Right atrium auricular region (tissue), 2 donors: ENCODE data around the gene KCNMA1. TPM values are rescaled to one million over a fixed set of nuclear protein-coding genes. Genes with fewer than 3 reads are reported as not detected.

ENCODE experiments used
- DNase-seq: peaks from one replicate; pipeline ENCODE4 v3.0.0-alpha.2; 2019; ENCODE audit warnings: low spot score
- H3K27ac ChIP-seq, 2 donors: fragments of 200-600 bp; sonication (generic); 1 replicate in 1 of 2; 2 replicates in 1 of 2; pipeline ENCODE4 v1.5.1; 2016 to 2019
- H3K27me3 ChIP-seq, 2 donors: fragments of 200-600 bp; sonication (generic); one replicate each; pipeline versions ENCODE4 v1.5.1 to v1.6.0; 2017 to 2019
- H3K36me3 ChIP-seq: fragments of 200-600 bp; sonication (generic); one replicate; pipeline ENCODE4 v1.5.1; 2016
- H3K4me1 ChIP-seq, 2 donors: fragments of 200-600 bp; sonication (generic); one replicate each; pipeline versions ENCODE4 v1.5.1 to v1.6.0; 2017 to 2019
- H3K4me3 ChIP-seq, 2 donors: fragments of 200-600 bp; sonication (generic); 1 replicate in 1 of 2; 2 replicates in 1 of 2; pipeline ENCODE4 v1.5.1; 2017 to 2019; ENCODE audit warnings: mild to moderate bottlenecking in 1 of 2, moderate library complexity in 1 of 2
- H3K9me3 ChIP-seq, 2 donors: fragments of 200-600 bp; sonication (generic); one replicate each; pipeline ENCODE4 v1.5.1; 2019
- total RNA-seq, 2 donors: library from RNA; depleted of rRNA; stranded (reverse); fragments of >200 nt; gene quantifications; one replicate each; pipeline ENCODE4 v1.1.0, GENCODE V29; 2016
- TF ChIP-seq, protein P1 (sequence below), 2 donors: fragments of 200-600 bp; sonication (generic); IDR thresholded peaks; one replicate each; pipeline ENCODE4 v1.5.1; 2019; ENCODE audit warnings: antibody characterized with exemption in 2 of 2

KCNMA1 gene
- total RNA-seq, 2 donors from 2014 or later = 2.3 to 3.5 TPM

DNA sequence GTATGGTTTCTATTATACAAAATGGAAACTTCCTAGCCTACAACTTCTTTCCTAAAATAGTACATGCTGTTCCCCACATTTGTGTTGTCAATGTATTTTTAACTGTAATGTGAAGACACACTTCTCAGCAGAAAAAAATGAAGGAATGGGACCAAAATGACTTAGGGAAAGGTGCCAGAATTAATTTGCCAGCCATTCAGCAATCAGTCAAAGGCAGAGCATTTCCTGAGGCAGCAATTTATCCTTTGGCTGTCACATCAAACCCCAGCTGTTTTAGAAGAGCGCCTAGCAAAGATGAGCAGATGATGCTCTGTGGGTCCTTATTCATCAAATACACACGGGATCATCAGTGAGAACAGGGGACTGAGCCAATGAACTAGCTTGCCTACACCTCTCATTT lies 592.5 kb downstream of the KCNMA1 start:
- TF ChIP-seq, protein P1, sequence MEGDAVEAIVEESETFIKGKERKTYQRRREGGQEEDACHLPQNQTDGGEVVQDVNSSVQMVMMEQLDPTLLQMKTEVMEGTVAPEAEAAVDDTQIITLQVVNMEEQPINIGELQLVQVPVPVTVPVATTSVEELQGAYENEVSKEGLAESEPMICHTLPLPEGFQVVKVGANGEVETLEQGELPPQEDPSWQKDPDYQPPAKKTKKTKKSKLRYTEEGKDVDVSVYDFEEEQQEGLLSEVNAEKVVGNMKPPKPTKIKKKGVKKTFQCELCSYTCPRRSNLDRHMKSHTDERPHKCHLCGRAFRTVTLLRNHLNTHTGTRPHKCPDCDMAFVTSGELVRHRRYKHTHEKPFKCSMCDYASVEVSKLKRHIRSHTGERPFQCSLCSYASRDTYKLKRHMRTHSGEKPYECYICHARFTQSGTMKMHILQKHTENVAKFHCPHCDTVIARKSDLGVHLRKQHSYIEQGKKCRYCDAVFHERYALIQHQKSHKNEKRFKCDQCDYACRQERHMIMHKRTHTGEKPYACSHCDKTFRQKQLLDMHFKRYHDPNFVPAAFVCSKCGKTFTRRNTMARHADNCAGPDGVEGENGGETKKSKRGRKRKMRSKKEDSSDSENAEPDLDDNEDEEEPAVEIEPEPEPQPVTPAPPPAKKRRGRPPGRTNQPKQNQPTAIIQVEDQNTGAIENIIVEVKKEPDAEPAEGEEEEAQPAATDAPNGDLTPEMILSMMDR (IDR thresholded peaks at IDR 0.05) = no peak
- Histone ChIP-seq H3K9me3 (no peaks in the 10 kb centered on the region), H3K27me3 (no peaks in the 10 kb centered on the region), H3K4me1 (peaks cover 0 to 5% of the 10 kb centered on the region in 2 donors), H3K4me3 (no peak overlapping the region), H3K27ac (no peak overlapping the region), H3K36me3 (no peaks in the 10 kb centered on the region)
- no peak for DNase-seq

DNA sequence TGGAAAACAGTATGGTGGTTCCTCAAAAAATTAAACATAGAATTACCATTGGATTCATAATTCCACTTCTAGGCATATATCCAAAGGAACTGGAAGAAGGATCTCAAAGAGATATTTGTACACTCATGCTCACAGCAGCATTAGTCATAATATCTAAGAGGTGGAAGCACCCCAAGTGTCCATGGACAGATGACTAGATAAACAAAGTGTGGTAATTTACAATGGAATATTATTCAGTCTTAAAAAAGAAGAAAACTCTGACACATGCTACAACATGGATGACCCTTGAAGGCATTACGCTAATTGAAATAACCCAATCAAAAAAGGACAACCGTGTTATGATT lies 594.2 kb downstream of the KCNMA1 start:
- TF ChIP-seq, protein P1 (IDR thresholded peaks at IDR 0.05) = no peak
- Histone ChIP-seq H3K27ac (no peak overlapping the region), H3K4me3 (no peak overlapping the region), H3K9me3 (no peaks in the 10 kb centered on the region), H3K27me3 (no peaks in the 10 kb centered on the region), H3K36me3 (no peaks in the 10 kb centered on the region), H3K4me1 (peaks cover 0 to 5% of the 10 kb centered on the region in 2 donors)
- DNase-seq = no peak

DNA sequence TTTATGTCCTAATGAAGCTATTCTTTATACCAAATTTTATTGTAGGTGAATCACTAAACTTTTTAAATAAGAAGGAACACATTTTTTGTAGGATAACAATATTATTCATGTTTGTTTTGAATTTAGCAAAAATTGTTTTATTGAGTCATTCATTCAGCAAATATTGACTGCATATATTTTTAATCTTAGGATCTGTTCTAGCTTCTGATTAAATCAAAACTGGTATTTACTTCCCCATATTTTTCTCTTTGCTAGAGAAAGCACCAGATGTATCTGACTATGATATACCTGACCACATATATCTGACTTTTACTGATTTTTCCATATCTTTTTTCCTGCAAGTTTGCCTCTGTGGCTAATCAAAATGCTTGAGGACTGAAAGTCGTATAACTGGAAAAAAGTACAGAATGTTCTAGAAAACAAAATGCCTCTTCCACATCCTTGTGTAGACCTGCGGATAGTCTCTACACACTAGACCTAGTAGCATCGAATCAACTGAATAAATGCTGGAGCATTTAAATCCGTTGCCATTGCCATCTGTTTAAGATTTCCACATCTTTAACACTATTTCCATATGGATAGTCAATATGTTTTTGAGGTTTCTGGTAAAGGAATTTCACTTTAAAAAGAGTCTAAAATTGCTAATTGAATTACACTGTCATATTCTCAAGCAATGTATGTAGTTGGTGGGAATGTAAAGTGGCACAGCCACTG lies 594.7 kb downstream of the KCNMA1 start:
- no peaks in the 10 kb centered on the region for H3K27me3 ChIP-seq
- no peak overlapping the region for H3K4me3 ChIP-seq
- peaks cover 0 to 5% of the 10 kb centered on the region in 2 donors for H3K4me1 ChIP-seq
- no peak overlapping the region for H3K27ac ChIP-seq
- DNase-seq = no peak
- no peaks in the 10 kb centered on the region for H3K9me3 ChIP-seq
- H3K36me3 ChIP-seq = no peaks in the 10 kb centered on the region
- TF ChIP-seq, protein P1 (IDR thresholded peaks at IDR 0.05) = no peak

DNA sequence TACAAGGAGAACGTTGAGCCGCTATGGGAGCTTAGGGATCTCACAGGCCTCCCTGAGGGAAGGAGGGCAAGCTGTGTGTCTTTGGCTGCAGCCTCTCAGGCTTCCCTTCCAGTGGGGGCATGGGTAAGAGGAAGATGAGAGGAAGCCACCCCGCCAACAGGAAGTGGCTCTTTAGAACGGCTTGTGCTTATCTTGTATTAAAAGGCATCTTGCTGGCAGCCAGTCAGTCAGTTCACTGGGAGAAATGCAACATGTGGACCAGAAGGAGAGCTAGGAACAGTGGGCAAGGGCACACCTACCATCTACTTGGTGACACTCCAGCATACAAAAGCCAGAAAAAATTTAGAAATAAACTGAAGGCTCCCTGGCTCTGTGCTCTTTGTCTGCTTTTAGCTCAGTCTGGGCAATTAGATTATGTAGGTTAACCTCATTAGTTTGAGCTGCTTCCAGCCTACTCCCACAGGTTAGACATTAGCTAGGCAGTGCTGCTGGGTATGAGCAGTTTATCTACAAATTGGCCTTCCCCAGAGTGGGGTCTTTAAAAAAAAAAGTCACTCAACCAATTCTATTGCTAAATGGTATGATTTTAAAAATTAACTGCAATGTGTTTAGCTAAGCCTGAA lies 595.9 kb downstream of the KCNMA1 start:
- no peak for DNase-seq
- H3K4me3 ChIP-seq = no peak overlapping the region
- H3K27me3 ChIP-seq = no peaks in the 10 kb centered on the region
- H3K4me1 ChIP-seq = peaks cover 0 to 5% of the 10 kb centered on the region in 2 donors
- no peak overlapping the region for H3K27ac ChIP-seq
- no peaks in the 10 kb centered on the region for H3K36me3 ChIP-seq
- TF ChIP-seq, protein P1 (IDR thresholded peaks at IDR 0.05) = no peak
- H3K9me3 ChIP-seq = no peaks in the 10 kb centered on the region

DNA sequence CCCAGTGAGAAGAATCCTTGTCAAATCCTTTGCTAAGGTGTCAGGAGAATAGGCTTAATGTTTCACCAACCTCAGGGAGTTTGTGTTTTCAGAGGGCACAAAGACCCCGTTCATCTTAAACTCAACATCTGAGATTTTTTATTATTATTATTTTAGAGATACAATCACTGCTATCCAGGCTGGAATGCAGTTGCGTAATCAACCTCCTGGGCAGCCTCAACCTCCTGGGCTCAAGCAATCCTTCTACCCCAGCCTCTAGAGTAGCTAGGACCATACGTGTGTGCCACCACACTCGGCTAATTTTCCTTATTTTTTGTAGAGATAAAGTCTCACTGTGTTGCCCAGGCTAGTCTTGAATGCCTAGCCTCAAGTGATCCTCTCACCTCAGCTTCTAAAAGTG lies 599.2 kb downstream of the KCNMA1 start:
- H3K36me3 ChIP-seq = no peaks in the 10 kb centered on the region
- H3K4me3 ChIP-seq = no peak overlapping the region
- no peaks in the 10 kb centered on the region for H3K27me3 ChIP-seq
- H3K27ac ChIP-seq = no peak overlapping the region
- H3K4me1 ChIP-seq = peaks cover 0 to 5% of the 10 kb centered on the region in 2 donors
- no peak for DNase-seq
- TF ChIP-seq, protein P1 (IDR thresholded peaks at IDR 0.05) = no peak
- no peaks in the 10 kb centered on the region for H3K9me3 ChIP-seq
